Left kidney (tissue), 2 donors: ENCODE results near the gene RFTN1. TPM values are rescaled to one million over a fixed set of nuclear protein-coding genes. Genes with fewer than 3 reads are reported as not detected.

Source experiments
- DNase-seq: peaks from one replicate; pipeline ENCODE4 v3.0.0-alpha.2; 2013
- polyA plus RNA-seq: library from polyadenylated mRNA; unstranded; fragments of 120-200 nt; gene quantifications from one replicate; pipeline ENCODE4 v1.2.1, GENCODE V29; 2013; ENCODE audit not compliant: insufficient read length

The RFTN1 gene
- polyA plus RNA-seq, 1 donor, result 28.8 TPM

DNA sequence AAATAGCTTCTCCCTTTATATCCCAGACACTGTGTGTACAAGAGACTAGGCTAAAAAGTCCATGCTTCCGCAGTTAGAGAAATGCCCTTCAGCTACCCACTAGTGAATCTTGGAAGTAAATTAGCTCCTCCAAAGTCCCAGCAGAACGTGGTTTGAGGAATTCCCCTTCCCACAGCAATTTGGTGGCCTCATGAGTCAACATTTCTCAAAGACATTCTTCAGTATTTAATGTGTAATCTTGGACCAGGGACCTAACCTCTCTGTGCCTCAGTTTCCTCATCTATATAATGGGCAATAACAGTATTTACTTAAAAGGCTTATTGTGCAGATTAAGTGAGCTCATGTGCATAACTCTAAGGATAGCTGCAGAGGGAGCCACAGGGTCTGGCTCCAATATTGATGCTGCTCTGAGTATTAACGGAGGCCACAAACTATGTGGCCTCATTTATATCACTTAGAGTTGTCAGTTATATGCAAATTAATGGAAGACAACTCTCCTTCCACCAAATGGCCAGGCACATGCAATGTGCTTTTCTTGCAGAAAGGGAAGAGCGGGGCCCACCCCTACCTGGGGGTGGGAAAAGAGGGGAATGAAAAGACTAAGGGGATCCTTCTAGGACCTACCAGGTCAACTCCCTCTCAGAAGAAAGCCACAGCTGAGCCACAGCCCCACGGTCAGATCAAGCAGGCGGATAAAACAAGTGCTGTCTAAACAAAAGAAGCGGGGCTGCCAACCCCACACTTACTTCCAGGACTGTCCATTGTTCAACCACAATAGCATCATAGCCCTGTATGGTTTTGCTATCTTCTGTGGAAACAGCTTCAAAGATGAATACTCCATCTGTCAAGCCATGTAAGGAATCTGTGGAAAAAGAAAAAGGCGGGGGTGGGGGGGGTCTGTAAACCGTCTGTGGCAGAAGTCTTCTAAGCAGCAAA is 156.0 kb downstream of the RFTN1 start:
- no peak for DNase-seq

DNA sequence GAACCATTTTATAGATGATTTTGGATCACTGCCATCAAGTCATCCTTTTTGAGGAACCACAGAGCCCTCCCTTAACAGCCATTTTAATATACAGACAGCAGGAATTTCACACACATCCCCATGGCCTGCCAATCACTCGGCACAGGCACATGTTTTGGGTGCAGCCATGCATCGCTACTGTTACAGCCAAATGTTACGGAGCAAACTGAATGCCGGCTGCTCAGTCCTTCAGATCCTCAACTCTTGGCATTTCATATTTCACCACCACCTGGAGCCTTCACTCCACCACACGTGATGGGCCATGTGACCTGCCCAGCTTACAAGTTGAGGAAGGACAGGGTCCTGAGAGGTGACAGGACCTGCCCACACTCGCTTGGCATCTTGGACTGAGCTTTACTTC is 157.7 kb downstream of the RFTN1 start:
- no peak for DNase-seq

DNA sequence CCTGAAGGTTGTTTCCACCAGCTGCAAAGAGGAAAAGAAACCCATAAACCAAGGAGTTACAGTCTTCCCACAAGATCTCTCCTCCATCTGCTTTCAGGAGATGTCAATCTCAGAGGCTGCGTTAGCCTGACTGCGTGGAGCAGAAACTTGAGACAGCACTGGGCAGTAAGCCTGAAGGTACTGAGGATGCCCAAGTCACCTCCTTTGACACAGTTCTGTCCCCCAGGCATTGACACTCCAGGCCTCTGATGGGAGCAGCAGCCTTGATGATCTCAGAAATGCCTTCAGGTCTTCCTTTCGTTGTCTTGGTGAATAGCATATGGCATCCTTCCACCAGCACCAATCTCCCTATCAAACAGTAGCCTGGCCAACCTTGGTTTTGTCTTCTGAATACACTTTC is 159.2 kb downstream of the RFTN1 start:
- no peak for DNase-seq

DNA sequence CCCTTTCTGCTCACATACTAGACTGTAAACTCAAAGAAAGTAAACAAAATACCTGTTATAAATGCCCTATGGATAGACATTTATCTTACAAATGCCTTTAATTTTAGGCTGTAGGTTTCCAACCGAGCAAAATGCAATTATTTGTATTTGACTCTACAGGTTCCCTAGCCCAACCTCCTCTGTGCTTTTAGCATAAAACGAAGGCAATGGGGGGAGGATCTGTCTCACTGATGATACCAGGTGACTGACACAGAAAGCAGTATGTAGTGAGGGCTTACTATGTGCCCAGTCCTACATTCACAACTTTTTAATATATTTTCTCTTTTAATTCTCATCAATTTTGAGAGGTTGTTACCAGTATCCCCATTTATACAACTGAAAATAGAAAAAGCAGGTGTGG is 161.1 kb downstream of the RFTN1 start:
- DNase-seq, result no peak

DNA sequence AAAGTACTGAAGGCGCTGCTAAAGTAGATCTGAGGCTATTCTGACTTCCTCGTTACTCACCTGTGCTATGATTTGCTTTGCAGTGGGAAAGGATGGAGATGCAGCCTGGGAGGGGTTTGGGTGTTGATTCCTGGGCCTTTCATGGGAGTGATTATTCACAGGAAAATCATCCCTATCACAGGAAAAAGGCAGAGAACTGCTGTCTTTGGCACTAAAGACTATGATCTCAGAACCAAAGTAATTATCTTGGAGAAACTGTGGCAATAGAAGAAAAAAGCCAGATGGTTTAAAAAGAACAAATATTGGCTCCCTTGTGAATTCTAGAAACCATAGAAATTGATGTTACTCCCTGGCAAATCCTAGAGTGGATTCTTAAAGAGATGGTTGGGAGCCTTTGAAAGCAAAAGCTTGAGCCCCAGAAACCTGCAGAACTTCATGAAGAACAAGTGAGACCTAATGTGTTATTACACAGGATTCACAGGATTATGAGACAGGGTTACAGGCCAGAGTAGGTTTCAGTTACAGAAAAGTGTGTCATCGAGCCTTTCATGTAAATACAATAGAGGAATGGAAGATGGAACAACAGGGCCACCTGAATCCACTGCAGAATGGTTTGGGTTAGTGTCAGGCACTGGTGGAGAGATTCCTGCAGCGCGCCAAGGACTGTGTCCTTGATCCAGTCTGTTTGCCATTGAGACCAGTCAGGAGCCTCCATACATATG is 162.7 kb downstream of the RFTN1 start:
- DNase-seq, result no peak

DNA sequence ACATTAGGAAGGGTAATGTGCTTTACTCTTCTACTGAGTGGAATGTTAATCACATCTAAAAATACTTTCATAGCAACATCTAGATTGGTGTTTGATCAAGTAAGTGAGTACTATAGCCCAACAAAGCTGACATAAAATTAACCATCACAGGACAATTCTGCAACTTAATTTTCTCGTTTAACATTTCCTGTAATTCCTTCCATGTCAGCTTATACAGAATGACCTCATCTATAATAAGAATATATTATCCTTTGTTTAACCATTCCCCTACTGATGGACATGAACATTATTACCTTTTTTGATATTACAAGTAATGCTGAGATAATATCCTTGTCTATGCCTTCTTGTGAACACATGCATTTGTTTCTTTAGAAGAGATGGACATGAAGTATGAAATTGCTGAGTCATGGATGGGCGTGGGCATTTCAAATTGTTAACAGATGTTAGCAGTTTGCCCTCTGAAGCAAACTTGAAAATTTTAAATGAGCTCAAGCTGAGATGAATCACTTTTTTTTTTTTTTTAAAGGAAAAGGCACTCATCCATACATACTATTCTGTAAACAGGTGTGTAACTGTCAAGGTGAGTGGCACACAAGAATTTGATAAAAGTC is 163.4 kb downstream of the RFTN1 start:
- DNase-seq, result no peak

DNA sequence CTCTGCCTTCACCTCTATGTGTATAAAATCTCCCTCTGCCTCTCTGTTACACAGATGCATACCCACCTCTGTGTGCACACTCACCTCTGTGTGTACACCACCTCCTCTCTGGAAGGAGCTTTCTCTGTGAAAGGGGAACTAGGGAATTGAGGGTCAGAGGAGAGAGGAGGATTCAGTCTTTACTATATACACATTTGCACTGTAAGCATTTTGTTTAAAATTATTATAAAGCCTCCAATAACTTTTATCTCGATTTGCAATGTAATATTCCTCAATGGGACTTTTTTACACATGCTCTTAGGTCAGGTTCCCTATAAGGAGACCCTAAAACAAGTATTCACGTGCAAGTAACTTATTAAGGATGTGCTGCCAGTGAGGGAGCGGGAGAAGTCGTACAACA is 166.0 kb downstream of the RFTN1 start:
- no peak for DNase-seq

DNA sequence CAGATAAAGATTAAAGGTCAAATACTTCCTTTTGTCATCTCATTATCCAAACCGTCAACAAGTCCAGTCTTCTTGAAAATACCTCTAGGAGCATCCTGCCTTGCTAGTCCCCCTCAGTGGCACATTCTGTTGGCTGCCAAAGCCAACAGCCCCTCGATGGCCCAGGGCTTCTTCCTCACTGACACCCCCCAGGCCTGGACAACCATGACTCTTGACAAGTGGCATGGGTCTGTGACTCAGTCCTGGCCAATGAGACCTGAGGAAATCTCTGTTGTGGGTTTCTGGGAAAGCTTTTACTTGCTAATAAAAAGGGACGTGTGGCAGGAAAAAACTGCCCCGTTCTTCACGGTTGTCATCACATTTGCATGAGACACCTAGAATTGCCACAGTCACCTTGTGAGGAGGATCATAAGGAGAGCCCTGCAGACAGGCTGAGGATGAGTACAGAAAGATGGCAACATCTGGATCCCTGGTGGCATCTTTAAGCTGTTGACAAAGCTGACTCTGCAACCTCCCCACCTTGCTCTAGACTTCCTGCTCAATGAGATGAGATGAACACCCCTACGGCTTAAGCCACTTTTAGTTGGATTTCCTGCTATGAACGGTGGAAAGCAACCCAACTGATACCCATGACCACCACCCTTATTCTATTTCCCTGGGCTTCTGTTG is 167.0 kb downstream of the RFTN1 start:
- no peak for DNase-seq

DNA sequence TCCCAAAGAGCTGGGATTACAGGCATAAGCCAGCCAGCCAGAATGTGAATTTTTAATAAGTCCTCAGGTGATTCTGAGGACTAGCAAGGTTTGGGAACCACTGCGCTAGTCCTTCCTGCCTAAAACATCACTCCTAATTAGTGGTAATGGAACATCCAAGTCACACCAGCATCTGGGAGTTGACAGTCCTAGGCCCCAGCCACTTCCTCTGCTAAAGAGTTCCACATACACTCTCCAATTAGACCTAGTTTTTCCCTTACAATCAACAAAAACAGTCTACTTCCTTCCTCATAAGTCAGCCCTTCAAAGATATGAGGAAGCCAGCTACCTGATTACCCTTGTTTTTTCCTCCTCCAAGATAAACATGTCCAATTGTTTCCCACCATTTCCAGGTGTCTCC is 170.4 kb downstream of the RFTN1 start:
- DNase-seq, result no peak

DNA sequence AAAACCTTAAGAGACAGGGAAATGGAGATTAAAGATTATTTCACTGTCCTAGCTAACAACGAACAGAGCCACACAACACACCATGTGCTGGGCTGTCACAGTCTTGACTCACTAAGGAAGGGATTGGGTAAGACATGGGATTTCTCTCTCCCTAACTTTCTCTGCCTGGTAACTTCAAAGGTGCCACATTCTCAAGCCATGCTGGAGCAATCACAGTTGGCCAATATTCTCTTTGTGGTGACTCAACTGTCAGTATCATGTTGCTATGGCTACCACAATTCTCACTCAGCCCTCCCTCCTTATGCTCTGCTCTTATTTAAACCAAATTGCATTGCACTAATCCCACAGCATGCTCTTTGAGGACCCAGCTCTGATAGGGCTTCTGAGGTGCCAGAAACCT is 174.5 kb downstream of the RFTN1 start:
- DNase-seq, result no peak

DNA sequence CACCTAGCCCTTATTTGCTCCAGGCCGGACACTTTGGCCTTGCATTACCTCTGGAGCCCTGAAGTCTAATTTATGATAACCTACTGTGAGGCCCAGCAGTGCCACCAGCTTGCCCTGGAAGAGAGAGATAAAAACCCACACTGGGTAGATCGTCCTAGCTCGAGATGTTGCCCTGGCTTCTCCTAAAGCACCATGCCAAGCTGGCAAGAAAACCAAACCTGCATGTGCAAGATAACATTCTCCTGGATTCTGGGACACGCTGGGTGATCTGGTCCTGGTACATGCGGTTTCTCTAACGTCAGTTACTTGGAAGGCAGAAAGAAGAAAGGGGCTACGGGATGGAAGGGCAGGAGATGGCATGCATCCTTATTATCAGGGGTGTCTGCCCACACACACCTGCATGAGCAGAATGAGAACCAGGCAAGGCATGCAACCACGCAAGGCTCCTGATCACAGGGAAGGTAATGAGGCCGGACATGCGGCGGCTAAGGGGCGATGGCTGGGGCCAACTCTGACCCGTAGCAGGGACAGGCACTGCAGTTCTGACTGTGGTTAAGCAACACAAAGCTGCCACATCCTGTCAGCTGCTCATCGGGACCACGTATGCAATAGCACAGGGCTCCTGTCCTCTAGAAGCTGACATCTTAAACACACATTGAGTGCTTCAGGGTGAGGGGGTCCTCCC is 175.5 kb downstream of the RFTN1 start:
- DNase-seq, result no peak

DNA sequence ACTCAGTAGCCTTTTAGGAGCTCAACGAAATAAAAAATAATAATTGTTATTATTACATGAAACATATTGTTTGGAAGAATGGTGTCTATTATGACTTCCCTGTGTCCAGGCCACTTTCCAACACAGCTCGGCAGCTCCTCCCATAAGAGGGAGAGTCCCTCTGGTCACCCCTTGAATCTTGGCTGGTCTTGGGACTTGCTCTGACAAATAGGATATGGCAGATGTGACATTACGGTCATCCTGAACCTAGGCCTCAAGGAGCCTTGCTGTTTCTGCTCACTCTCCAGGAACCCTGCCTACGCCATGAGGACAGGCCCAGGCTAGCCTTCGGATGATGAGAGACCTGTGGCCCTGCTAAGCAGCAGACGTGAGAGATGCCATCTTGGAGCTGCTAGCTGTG is 176.7 kb downstream of the RFTN1 start:
- no peak for DNase-seq

DNA sequence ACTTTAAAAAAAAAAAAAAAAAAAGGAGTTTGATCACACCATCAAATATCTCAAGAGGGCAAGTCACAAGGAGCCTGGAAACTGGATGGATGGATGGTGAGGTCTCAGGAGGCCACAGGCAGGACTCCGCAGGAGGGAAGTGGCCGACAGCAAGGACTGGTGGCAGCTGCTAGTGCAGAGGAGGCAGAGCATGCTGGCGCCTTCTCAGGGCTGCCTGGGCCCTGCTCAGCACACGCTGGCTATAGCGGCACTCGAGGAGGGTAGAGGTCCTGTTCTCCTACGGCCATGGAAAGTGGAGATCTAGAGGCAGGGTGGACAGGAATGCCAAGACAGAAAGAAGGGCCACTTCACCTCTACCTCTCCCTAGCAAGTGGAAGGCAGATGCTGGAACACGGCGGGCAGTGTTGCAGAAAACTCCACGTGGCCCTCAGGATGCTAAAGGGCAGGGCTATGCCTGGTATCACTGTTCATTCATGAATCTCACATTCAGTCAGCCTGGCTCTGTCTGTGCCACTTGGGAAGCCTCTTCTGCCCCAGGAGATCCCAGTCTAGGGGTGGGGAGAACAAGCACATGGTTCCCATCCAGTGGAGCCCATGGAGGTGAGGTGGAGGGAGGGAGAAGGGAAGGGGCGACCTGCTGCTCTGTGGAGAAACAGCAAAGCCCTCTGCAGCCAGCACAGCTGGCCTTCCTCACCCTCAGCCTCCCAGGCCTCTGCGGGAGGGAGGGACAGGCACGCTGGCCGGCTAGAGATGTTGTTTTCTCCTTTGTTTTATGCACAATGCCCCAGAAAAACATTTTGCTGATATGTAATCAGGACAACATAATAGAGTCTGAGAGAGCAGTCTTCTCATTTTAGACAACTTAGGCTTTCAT is 177.5 kb downstream of the RFTN1 start:
- no peak for DNase-seq

DNA sequence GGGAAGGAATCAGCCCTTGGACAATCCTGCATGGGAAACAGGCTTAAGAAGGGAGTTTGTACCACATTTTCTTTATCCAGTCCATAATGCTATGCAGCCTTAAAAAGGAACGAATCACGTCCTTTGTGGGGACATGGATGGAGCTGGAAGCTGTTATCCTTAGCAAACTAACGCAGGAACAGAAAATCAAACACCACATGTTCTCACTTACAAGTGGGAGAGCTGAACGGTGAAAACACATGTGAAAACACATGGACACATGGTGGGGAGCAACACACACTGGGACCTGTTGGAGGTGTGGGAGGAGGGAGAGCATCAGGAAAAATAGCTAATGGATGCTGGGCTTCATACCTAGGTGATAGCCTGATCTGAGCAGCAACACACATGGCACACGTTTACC is 178.2 kb downstream of the RFTN1 start:
- DNase-seq, result no peak

DNA sequence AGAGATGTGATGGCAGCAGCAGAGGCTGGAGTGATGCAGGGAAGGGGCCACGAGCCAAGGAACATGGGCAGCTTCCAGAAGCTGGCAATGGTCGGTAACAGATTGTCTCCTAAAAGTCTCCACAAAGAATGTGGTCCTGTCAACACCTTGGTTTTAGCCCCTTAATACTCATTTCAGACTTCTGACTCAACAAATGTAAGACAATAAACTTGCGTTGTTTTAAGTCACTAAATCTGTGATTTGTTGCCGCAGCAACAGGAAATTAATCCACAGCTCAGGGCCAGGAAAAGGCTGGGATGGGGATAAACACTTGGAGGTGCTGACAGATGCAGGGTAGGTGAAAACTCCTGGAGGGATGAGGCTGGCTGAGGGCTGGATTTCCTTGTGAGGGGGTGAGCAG is 178.6 kb downstream of the RFTN1 start:
- no peak for DNase-seq

DNA sequence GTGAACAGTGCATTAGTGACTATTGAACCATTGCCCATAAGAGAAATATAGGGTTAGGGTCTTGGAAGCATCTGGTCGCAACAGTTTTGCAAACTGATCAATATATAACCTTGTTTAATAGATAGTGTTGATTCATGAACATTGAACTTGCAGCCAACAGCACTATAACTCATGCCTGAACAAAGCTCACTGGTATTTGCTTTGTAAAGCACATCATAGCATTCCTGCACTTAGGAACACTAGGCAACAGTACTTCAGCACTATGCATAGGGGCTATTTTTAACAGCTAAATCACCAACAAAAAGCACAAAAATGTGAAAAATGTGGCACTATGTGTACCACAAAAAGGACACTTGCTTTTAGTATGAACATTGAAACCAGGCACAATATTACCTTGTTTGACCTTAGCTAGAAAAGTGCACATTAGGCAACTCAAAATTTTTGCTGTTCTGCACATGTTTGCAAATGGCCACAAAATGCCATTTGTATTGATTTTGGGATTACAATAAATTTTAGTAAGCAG is 180.5 kb downstream of the RFTN1 start:
- DNase-seq, result no peak

DNA sequence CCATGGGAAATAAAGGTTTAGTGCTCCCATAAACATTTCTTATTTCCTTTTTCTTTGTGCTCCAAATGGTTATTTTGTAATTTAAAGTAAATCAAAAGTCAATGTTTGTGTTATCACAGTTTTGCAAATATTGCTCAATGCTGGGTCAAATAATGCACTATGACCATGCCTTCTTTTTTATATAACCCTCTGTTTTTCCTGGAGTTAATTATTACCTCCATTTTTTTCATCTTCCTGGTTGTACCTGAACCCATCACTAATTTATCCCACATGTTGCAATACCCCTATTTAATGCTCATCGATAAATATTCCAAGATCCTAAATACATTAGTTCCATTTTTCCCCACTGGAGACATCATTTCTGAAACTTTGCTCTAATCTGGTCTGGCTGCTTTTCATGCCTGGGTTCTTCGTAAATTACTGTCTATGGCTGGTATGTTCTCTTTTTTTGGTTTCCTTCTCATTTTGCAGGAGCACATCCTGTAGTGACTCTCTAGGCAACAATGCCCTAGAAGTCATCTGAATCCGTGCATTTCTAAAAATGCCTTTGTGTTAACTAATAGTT is 182.1 kb downstream of the RFTN1 start:
- no peak for DNase-seq

DNA sequence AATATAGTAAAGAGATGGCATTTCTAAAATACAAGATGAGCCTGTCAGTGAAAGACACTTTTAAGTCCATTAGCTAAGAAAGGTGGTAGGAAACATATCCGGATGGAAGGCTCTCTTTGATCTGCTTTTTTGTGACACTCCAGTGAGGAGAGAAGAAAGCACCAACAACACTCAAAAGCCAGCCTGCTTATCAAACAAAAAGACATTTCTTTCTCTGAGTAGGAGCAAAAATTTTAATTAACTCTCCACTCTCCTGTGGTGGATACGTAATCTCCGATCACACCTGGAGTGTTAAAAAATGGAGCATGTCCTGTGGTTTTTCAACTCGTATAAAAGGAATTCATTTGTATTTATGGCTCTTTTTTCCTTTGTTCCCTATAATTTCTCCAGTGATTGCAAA is 183.1 kb downstream of the RFTN1 start:
- DNase-seq, result no peak

DNA sequence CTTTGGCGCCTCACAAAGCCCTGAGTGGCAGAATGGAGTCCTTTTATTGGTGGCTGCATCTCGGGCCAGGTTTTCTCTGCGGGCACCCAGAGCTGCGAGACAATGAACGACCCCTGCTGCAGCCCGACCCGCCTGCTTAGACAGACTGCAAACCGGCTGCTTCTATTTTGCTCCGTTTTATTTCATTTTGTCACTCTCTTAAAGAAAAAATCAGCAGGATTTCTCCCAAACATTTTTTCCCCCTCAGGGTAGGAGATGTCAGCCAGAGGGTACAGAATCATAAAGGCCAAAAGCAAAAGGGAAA is 183.7 kb downstream of the RFTN1 start:
- DNase-seq, result no peak

DNA sequence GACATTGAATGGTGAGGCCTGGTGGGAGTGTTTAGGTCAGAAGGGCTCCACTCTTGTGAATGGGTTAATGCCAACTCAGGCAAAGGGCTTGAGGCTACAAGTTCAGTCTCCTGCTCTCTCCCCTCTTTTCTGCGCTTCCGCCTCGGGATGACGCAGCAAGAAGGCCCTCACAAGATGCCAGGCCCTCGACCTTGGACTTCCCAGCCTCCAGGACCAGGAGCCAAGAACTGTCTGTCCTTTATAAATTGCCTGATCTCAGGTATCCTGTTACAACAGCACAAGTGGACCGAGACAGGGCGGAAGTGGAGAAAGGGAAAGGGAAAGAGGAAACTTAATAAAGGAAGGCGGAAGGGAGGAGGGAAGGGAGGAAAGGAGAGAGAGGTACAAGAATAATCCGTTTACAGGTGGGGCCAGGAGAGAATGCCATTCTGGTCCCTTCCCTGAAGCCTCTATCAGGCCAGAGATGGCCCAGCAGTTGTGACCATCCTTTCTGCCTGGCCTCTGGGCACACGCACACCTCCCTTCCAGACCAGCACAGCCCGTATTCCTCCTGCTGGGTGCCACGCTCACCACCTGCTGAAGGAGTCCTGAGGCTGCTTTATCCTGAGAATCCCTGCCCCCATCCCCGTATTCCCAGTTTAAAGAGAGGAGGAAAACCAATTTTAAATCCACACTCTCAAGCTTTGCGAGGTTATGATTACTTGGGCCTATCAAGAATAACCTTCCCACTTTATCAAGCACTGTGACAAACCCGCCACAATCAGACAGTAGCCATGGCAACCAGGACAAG is 184.3 kb downstream of the RFTN1 start:
- DNase-seq, result no peak
